ENCODE results near the gene LGALS4. TPM values are rescaled to one million over a fixed set of nuclear protein-coding genes. Genes with fewer than 3 reads are reported as not detected.

The LGALS4 gene
- 0.09 TPM in 1 of 2 replicates, not detected in the other for total RNA-seq

GRCh38 chr19:38812841-38813320, at the start of gene LGALS4:
LGALS4 (minus strand) TSS chr19:38812945; CDS start chr19:38812886, 59 bp downstream.

GRCh38 chr19:38849860-38850435, 37.2 kb upstream of the LGALS4 start, which contains the start of gene HNRNPL:
HNRNPL (minus strand) TSS chr19:38849986; CDS start chr19:38849966, 20 bp downstream.

GRCh38 chr19:38788478-38789243, 24.1 kb downstream of the LGALS4 start, which contains the start of gene LGALS7B:
LGALS7B (plus strand) TSS chr19:38789200; CDS start chr19:38789227, 27 bp downstream.

GRCh38 chr19:38773469-38774177, 39.1 kb downstream of the LGALS4 start, which contains the start of gene LGALS7:
LGALS7 (minus strand) TSS chr19:38773517; CDS start chr19:38773492, 25 bp downstream.

Other genes starting within 250 kb of the LGALS4 start
- gene MAP4K1, start 195.0 kb downstream of the LGALS4 start, total RNA-seq: 0.70 TPM in 1 of 2 replicates, not detected in the other
- gene EIF3K, start 193.8 kb downstream of the LGALS4 start, total RNA-seq: 371 and 497 TPM in 2 replicates
- 129 and 263 TPM in 2 replicates for gene ACTN4, start 165.3 kb downstream of the LGALS4 start, total RNA-seq
- gene CAPN12, start 68.5 kb downstream of the LGALS4 start, total RNA-seq: 0.12 TPM in 1 of 2 replicates, not detected in the other
- not detected in 2 replicates for gene LGALS7, start 39.4 kb downstream of the LGALS4 start, total RNA-seq
- not detected in 2 replicates for gene LGALS7B, start 23.7 kb downstream of the LGALS4 start, total RNA-seq
- gene ECH1, start 18.8 kb upstream of the LGALS4 start, total RNA-seq: 56.6 and 64.7 TPM in 2 replicates
- 144 and 168 TPM in 2 replicates for gene HNRNPL, start 37.0 kb upstream of the LGALS4 start, total RNA-seq
- 1.5 and 1.7 TPM in 2 replicates for gene RINL, start 65.3 kb upstream of the LGALS4 start, total RNA-seq
- 78.3 and 82.9 TPM in 2 replicates for gene SIRT2, start 86.7 kb upstream of the LGALS4 start, total RNA-seq
- 12.3 and 14.4 TPM in 2 replicates for gene NFKBIB, start 87.0 kb upstream of the LGALS4 start, total RNA-seq
- gene CCER2, start 99.2 kb upstream of the LGALS4 start, total RNA-seq: not detected in 2 replicates
- gene SARS2, start 117.8 kb upstream of the LGALS4 start, total RNA-seq: 27.0 and 32.9 TPM in 2 replicates
- gene MRPS12, start 118.0 kb upstream of the LGALS4 start, total RNA-seq: 47.1 and 50.9 TPM in 2 replicates
- gene FBXO17, start 162.8 kb upstream of the LGALS4 start, total RNA-seq: 42.8 and 55.4 TPM in 2 replicates
- gene FBXO27, start 219.6 kb upstream of the LGALS4 start, total RNA-seq: 1.5 and 4.6 TPM in 2 replicates